ENCODE results near the gene SYNE2.

DNA sequence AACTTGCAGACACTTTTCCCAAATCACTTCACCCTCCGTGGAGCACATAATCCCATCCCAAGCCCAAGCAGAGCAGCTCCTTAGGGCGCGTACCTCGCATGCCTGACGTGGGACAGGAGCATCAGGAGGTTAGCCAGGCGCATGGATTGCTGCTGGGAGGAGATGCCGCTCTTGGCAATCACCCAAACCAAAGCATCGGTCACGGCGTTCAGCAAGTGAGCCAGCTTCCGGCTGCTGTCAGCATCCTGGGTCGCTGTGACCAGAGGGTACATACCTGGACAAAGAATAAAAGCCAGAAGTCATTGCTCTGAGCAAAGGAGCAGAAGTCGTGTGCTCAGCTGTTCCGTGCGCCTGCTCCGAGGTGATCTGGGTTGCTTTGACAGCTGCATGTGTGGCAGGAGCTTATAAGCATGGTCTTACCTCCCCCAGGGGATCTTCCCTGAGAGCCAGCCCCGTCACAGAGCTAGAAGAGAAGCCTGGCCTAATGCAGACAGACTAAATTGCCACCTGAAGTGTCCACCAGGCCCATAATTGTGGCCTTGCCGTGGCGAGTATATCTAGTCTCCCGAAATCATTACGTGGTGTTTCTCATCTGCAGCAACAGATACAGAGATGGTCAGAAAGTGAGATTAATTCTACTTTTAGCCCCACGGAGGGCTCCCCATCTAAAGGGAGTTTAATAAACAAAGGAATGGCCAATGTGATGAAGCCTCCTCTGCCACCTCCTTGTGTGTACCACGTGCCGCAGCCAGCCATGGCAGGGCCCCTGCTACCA is 382.3 kb downstream of the SYNE2 start:
- TF ChIP-seq EZH2 (IDR thresholded peaks at IDR 0.05) (no peak), POLR2AphosphoS5 (IDR thresholded peaks at IDR 0.05; ENCODE audit: borderline replicate concordance, low read depth, low read length) (no peak)
